GM21381 (cell line): Measurements from ENCODE around the gene ZSCAN10.
"Not testable (repeated sequence)": the region's sequence is repeated elsewhere in the genome, so short reads cannot be mapped to it uniquely, and the experiment has no call there.

Source experiments
- ATAC-seq: cut with Tn5 transposase; IDR thresholded peaks from one replicate; pipeline ENCODE4 v1.9.1; 2021; ENCODE audit warnings: mild to moderate bottlenecking, moderate library complexity; ENCODE audit not compliant: unreplicated experiment

The ZSCAN10 gene

GRCh38 chr16:3098459-3099394, at the start of gene ZSCAN10:
ZSCAN10 (minus strand) TSS chr16:3099294; CDS start chr16:3092937, 6,357 bp downstream.
- ATAC-seq, result no peak

- no peak for ATAC-seq
Observed at GRCh38 chr16:3148256-3149192, 49.4 kb upstream of the ZSCAN10 start.

GRCh38 chr16:3147757-3148104, 48.6 kb upstream of the ZSCAN10 start:
- ATAC-seq, result no peak

GRCh38 chr16:3147046-3147756, 48.1 kb upstream of the ZSCAN10 start:
- no peak for ATAC-seq

GRCh38 chr16:3145660-3146059, 46.6 kb upstream of the ZSCAN10 start:
- ATAC-seq, result no peak

GRCh38 chr16:3145151-3145550, 46.1 kb upstream of the ZSCAN10 start:
- ATAC-seq, result no peak

GRCh38 chr16:3144321-3144983, 45.4 kb upstream of the ZSCAN10 start:
- ATAC-seq, result no peak

GRCh38 chr16:3143598-3144320, 44.7 kb upstream of the ZSCAN10 start:
- ATAC-seq, result no peak

- ATAC-seq, result no peak
Observed at GRCh38 chr16:3143189-3143588, 44.1 kb upstream of the ZSCAN10 start.

- no peak for ATAC-seq
Observed at GRCh38 chr16:3142770-3143169, 43.7 kb upstream of the ZSCAN10 start.

- ATAC-seq, result no peak
Observed at GRCh38 chr16:3142327-3142726, 43.2 kb upstream of the ZSCAN10 start.

GRCh38 chr16:3141781-3142311, 42.8 kb upstream of the ZSCAN10 start:
- ATAC-seq, result no peak

GRCh38 chr16:3140603-3141427, 41.7 kb upstream of the ZSCAN10 start:
- no peak for ATAC-seq

GRCh38 chr16:3139561-3139960, 40.5 kb upstream of the ZSCAN10 start:
- not testable (repeated sequence) for ATAC-seq

GRCh38 chr16:3138823-3139426, 39.8 kb upstream of the ZSCAN10 start:
- ATAC-seq, result no peak

- ATAC-seq, result no peak
Observed at GRCh38 chr16:3138342-3138741, 39.2 kb upstream of the ZSCAN10 start.

GRCh38 chr16:3137267-3137666, 38.2 kb upstream of the ZSCAN10 start:
- no peak for ATAC-seq

- no peak for ATAC-seq
Observed at GRCh38 chr16:3135126-3135715, 36.1 kb upstream of the ZSCAN10 start.
